Breast epithelium (tissue), 3 donors: ENCODE results near the gene CHST2.

ENCODE experiments used
- POLR2A ChIP-seq: fragments of 450-650 bp; IDR thresholded peaks from one replicate; pipeline ENCODE4 v1.6.1; 2016; ENCODE audit warnings: antibody characterized with exemption, mild to moderate bottlenecking, moderate library complexity
- TF ChIP-seq, protein P1 (sequence below), 3 donors: fragments of 450-650 bp; IDR thresholded peaks; one replicate each; pipeline ENCODE4 v1.5.1; 2016 to 2017; ENCODE audit warnings: antibody characterized with exemption in 3 of 3, mild to moderate bottlenecking in 3 of 3, moderate library complexity in 3 of 3

DNA sequence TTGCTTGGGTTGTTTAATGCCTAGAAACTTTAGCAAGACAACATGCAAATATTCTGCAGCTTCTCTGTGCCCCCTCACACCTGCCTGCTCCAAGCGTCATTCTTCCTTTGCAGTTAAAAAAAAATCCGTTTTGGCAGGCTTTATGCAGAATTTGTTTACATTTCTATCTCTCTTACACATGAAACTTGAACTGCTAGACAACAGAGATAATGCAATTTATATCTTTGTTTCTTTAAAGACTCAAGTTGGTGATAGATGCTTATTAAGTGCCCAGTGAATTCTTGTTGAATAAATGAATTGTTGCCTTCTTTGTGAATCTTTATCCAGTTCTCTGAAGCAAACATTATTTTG is 53.2 kb downstream of the CHST2 start:
- TF ChIP-seq, protein P1, sequence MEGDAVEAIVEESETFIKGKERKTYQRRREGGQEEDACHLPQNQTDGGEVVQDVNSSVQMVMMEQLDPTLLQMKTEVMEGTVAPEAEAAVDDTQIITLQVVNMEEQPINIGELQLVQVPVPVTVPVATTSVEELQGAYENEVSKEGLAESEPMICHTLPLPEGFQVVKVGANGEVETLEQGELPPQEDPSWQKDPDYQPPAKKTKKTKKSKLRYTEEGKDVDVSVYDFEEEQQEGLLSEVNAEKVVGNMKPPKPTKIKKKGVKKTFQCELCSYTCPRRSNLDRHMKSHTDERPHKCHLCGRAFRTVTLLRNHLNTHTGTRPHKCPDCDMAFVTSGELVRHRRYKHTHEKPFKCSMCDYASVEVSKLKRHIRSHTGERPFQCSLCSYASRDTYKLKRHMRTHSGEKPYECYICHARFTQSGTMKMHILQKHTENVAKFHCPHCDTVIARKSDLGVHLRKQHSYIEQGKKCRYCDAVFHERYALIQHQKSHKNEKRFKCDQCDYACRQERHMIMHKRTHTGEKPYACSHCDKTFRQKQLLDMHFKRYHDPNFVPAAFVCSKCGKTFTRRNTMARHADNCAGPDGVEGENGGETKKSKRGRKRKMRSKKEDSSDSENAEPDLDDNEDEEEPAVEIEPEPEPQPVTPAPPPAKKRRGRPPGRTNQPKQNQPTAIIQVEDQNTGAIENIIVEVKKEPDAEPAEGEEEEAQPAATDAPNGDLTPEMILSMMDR (IDR thresholded peaks at IDR 0.05), result no peak
- no peak for TF ChIP-seq POLR2A
